GM12874 (cell line): ENCODE results near the gene KLRD1.

Experiments
- CTCF ChIP-seq: IDR thresholded peaks from 2 replicates; pipeline ENCODE4 v1.5.1; 2011; ENCODE audit warnings: low read depth, mild to moderate bottlenecking, control low read depth, low read length, moderate library complexity; ENCODE audit not compliant: insufficient read depth

KLRD1 gene

GRCh38 chr12:10368206-10369171, 60.8 kb downstream of the KLRD1 start:
- TF ChIP-seq CTCF, result no peak

DNA sequence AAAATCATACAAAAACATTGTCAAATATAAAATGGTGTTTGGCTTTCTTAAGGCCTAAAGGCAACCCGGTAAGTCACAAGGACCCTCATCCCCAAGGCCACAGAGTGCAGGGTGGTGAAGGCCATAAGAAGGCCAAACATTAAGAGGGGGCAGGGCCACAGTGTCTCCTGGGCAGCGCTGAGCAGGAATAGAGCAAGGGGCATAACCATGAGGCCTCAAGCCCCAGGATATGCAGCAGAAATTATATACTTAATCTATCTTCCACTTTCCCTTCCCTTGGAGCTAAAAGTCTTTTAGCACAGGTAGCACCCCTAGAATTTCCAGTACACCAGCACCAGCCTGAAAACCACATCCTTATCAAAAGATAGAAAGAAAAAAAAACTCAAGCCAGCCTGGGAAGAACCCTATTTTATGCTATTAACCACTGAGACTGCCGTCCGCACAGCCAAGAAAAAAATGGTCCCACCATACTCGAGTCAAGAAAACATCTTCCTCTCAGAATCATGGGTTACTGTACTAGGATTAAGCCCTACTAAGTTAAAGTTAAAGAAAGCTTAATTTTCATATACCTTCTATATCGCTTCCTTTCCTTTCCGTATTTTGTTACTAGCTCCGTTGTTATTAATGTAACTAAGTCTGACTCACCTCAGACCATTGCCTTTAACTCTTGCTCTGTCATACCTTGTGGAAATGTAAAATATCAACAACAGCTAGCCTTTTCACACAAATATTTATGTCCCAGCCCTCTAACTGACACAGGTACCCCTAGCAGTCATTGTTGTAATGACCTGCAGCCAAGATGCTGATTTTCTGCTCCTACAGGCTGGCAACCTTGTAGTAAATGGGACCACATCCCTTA, 62.1 kb downstream of the KLRD1 start:
- no peak for TF ChIP-seq CTCF

GRCh38 chr12:10372559-10372958, 64.9 kb downstream of the KLRD1 start:
- TF ChIP-seq CTCF, result no peak

GRCh38 chr12:10374624-10375018, 67.0 kb downstream of the KLRD1 start:
- no peak for TF ChIP-seq CTCF
